Small intestine (tissue), 7 donors: ENCODE measurements around the gene TAOK2. TPM values are rescaled to one million over a fixed set of nuclear protein-coding genes. Genes with fewer than 3 reads are reported as not detected.

ENCODE experiments used
- DNase-seq, 2 donors: peaks; one replicate each; pipeline versions ENCODE4 v3.0.0 to v3.0.0-alpha.2; 2013
- FAIRE-seq: peaks from 2 replicates; lab custom pipeline; 2012; peaks lifted over from hg19 to GRCh38; lab: Jason Lieb, UNC
- H3K27ac ChIP-seq, 3 donors: one replicate each; pipeline ENCODE4 v1.5.1; 2013; ENCODE audit warnings: low read length in 2 of 3, mild to moderate bottlenecking in 2 of 3, control low read depth in 1 of 3, inconsistent platforms in 1 of 3, low read depth in 1 of 3, moderate library complexity in 1 of 3
- H3K27me3 ChIP-seq, 3 donors: one replicate each; pipeline ENCODE4 v1.6.1; 2013; ENCODE audit warnings: low read length in 3 of 3, inconsistent platforms in 1 of 3; ENCODE audit not compliant: control insufficient read depth in 3 of 3, insufficient read depth in 3 of 3
- H3K36me3 ChIP-seq, 3 donors: one replicate each; pipeline ENCODE4 v1.6.1; 2013; ENCODE audit warnings: low read length in 3 of 3, inconsistent platforms in 1 of 3, low read depth in 1 of 3, mild to moderate bottlenecking in 1 of 3, moderate library complexity in 1 of 3; ENCODE audit not compliant: control insufficient read depth in 3 of 3, insufficient read depth in 2 of 3
- H3K4me1 ChIP-seq, 3 donors: one replicate each; pipeline ENCODE4 v1.6.1; 2013; ENCODE audit warnings: low read length in 2 of 3, inconsistent platforms in 1 of 3, low read depth in 1 of 3, mild to moderate bottlenecking in 1 of 3, moderate library complexity in 1 of 3; ENCODE audit not compliant: control insufficient read depth in 3 of 3, insufficient read depth in 2 of 3
- H3K4me3 ChIP-seq, 3 donors: one replicate each; pipeline ENCODE4 v1.5.1; 2013; ENCODE audit warnings: low read length in 3 of 3, control low read depth in 1 of 3, inconsistent platforms in 1 of 3, low read depth in 1 of 3, mild to moderate bottlenecking in 1 of 3, moderate library complexity in 1 of 3
- H3K9me3 ChIP-seq, 2 donors: one replicate each; pipeline ENCODE4 v1.6.1; 2013; ENCODE audit warnings: low read depth in 1 of 2, low read length in 1 of 2; ENCODE audit not compliant: control insufficient read depth in 2 of 2, insufficient read depth in 1 of 2
- WGBS, 3 donors: extraction: QIAGEN DNeasy Blood & Tissue Kit; methylation state at CpG; one replicate each; pipeline ENCODE4 v1.1.7; 2013; 5-methylcytosine and 5-hydroxymethylcytosine counted together
- polyA plus RNA-seq, 4 donors: library from polyadenylated mRNA; stranded (reverse) in 3 of 4; unstranded in 1 of 4; fragments of 200-250 nt in 3 of 4; fragments of 120-200 nt in 1 of 4; gene quantifications; one replicate each; pipeline versions ENCODE4 v1.2.1 to v1.2.3, GENCODE V29; 2013
- donor health status: healthy with polysubstance abuse.
- donor health status: control.
- donor health status: control.
- donor health status: Bipolar disorder and iron deficiency.
- donor health status: healthy.

The TAOK2 gene
- polyA plus RNA-seq, 4 donors: 21.6 to 36.7 (median 29.0) TPM

DNA sequence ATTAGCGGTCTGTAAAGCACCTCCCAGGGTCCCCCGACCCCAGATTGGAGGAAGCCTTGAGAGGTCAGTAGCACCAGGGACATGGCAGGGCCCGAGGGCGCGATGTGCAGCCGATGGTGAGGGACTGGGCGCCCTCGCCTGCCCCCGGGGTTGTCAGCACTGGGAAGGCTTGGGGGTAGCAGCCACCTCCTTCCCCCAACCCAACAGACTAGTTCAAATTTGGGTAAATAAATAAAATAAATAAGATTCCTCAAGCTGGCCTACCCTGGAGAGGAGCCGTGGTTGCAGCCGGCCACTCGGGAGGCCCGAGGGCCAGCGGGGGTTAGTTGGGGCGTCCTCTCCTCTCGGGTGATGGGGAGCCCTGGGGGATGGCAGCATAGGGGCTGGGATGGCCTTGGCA is 50.8 kb downstream of the TAOK2 start:
- FAIRE-seq: no peak
- no peak overlapping the region for H3K27ac ChIP-seq
- H3K4me3 ChIP-seq: no peak overlapping the region
- peaks cover 0 to 6% (median 0%) of the 10 kb centered on the region in 3 donors for H3K4me1 ChIP-seq
- H3K36me3 ChIP-seq: no peaks in the 10 kb centered on the region
- no peaks in the 10 kb centered on the region for H3K9me3 ChIP-seq
- WGBS, 3 donors: 66 to 81% (median 72%) methylated on average over 13 to 16 of the region's 16 CpGs
- peaks cover 3 to 47% (median 4%) of the 10 kb centered on the region in 3 donors for H3K27me3 ChIP-seq
- no peak for DNase-seq

GRCh38 chr16:30025156-30025555 is 51.5 kb downstream of the TAOK2 start:
- 56 to 72% (median 60%) methylated on average over 13 to 20 of the region's 20 CpGs for WGBS, 3 donors
- DNase-seq (no peak), FAIRE-seq (no peak)
- H3K36me3 ChIP-seq: no peaks in the 10 kb centered on the region
- H3K4me1 ChIP-seq: peaks cover 0 to 6% (median 0%) of the 10 kb centered on the region in 3 donors
- no peak overlapping the region for H3K4me3 ChIP-seq
- H3K27me3 ChIP-seq: peaks cover 5 to 54% (median 7%) of the 10 kb centered on the region in 3 donors
- H3K27ac ChIP-seq: no peak overlapping the region
- H3K9me3 ChIP-seq: no peaks in the 10 kb centered on the region

GRCh38 chr16:30025574-30025973 is 51.9 kb downstream of the TAOK2 start:
- peaks cover 5 to 58% (median 7%) of the 10 kb centered on the region in 3 donors for H3K27me3 ChIP-seq
- no peak for FAIRE-seq
- H3K27ac ChIP-seq: no peak overlapping the region
- H3K9me3 ChIP-seq: no peaks in the 10 kb centered on the region
- no peak overlapping the region for H3K4me3 ChIP-seq
- H3K4me1 ChIP-seq: peaks cover 0 to 6% (median 0%) of the 10 kb centered on the region in 3 donors
- no peak for DNase-seq
- WGBS, 3 donors: 31 to 67% (median 35%) methylated on average over 5 to 7 of the region's 7 CpGs
- no peaks in the 10 kb centered on the region for H3K36me3 ChIP-seq

- no peak overlapping the region for H3K4me3 ChIP-seq
- H3K9me3 ChIP-seq: no peaks in the 10 kb centered on the region
- peaks cover 7 to 60% (median 7%) of the 10 kb centered on the region in 3 donors for H3K27me3 ChIP-seq
- WGBS, 3 donors: 78 to 89% (median 81%) methylated on average over 18 of the region's 18 CpGs
- no peak for FAIRE-seq
- peaks cover 0 to under 1% (median 0%) of the 10 kb centered on the region in 3 donors for H3K4me1 ChIP-seq
- no peak overlapping the region for H3K27ac ChIP-seq
- H3K36me3 ChIP-seq: no peaks in the 10 kb centered on the region
- DNase-seq: no peak
These were observed 52.8 kb downstream of the TAOK2 start for GRCh38 chr16:30026449-30026848.

DNA sequence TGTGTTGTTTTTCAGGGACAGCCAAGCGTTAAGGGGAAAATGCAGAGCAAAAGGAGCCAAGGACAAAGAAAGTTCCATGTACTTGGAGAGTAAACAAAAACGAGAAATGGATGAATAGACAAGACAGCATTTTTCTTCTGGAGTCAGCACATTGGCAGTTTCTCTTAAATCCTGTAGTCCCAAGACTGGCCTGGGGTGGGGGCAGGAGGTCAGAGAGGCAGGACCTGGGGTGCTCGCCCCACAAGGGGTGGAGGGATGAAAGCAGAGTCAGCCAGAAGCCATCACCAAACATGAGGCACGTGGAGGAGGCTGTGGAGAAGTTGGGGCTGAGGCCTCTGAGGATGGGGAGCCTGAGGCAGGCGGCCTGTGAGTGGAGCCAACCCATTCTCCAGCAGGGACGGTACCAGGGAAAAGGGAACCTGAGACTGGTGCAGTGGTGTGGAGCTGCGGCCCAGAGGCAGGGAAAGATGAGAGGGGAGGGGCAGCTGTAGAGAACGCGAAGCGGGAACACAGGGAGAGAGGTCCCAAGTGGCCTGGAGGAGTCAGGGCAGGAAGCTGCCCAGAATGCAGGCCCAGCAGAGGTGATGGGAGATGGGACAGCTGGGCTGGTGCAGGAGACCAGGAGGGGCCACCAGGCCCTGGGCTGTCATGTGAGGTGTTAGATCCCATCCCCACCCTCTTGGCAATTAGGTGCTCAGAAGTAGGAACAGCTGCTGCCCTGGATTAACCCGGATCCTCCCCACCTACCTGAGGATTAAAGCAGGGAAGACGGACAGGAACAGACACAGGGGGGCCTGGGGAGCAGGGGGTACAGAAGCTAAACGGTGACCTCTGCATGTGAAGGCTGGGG is 54.1 kb downstream of the TAOK2 start:
- WGBS, 3 donors: 40 to 49% (median 43%) methylated on average over 12 to 13 of the region's 13 CpGs
- no peaks in the 10 kb centered on the region for H3K4me1 ChIP-seq
- FAIRE-seq (no peak), DNase-seq (no peak)
- H3K27me3 ChIP-seq: peaks cover 10 to 74% (median 14%) of the 10 kb centered on the region in 3 donors
- H3K9me3 ChIP-seq: no peaks in the 10 kb centered on the region
- no peaks in the 10 kb centered on the region for H3K36me3 ChIP-seq
- H3K27ac ChIP-seq: no peak overlapping the region
- H3K4me3 ChIP-seq: no peak overlapping the region

- Histone ChIP-seq H3K36me3 (no peaks in the 10 kb centered on the region), H3K9me3 (no peaks in the 10 kb centered on the region), H3K4me3 (no peak overlapping the region), H3K4me1 (no peaks in the 10 kb centered on the region), H3K27ac (no peak overlapping the region), H3K27me3 (peaks cover 10 to 78% (median 14%) of the 10 kb centered on the region in 3 donors)
- 12 to 18% (median 13%) methylated on average over 16 to 18 of the region's 18 CpGs for WGBS, 3 donors
- FAIRE-seq (no peak), DNase-seq (peak in 1 of 2 donors; percentile 30)
These were observed 54.9 kb downstream of the TAOK2 start for GRCh38 chr16:30028438-30029076.

- no peaks in the 10 kb centered on the region for H3K9me3 ChIP-seq
- H3K36me3 ChIP-seq: no peaks in the 10 kb centered on the region
- no peak overlapping the region for H3K27ac ChIP-seq
- DNase-seq: no peak
- no peak overlapping the region for H3K4me3 ChIP-seq
- peaks cover 10 to 73% (median 15%) of the 10 kb centered on the region in 3 donors for H3K27me3 ChIP-seq
- FAIRE-seq: no peak
- 18 to 20% (median 19%) methylated on average over 23 of the region's 23 CpGs for WGBS, 3 donors
- H3K4me1 ChIP-seq: no peaks in the 10 kb centered on the region
These were observed 56.5 kb downstream of the TAOK2 start for GRCh38 chr16:30030011-30030685.

DNA sequence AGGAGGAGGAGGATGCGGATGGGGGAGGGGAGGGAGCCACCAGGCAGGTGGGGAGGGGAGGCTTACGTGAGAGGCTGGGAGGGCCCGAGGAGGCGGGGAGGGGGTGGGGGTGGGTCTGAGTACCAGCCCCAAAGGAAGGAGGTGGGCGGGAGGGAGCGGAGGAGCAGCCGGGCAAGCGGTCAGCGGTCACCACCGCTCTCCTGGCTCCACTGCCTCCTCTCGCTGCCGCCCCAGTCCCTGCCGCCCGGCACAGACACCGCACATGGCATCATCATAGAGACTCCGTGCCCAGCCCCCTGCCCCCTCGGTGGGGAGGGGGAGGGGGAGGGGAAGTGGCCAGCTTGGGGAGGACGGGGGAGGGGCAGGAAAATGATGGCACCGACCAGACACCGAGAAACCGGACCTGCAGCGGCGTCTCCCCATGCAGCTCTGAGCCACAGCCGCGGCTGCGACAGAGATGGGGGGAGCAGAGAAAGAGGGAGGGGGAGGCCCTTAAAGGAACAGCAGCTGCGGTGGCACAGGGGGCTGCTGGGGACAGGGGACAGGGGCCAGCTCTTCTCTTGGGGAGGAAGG is 57.3 kb downstream of the TAOK2 start, which contains the start of gene TLCD3B:
TLCD3B (minus strand) TSS at position 431 of the 573 bp plus-strand sequence. CDS start 744 bp downstream, outside the sequence.
- H3K36me3 ChIP-seq: no peaks in the 10 kb centered on the region
- no peak within 1 kb of the TSS for H3K27ac ChIP-seq
- 0 to 3% (median 2%) methylated on average over 14 to 27 of the region's 27 CpGs for WGBS, 3 donors
- H3K9me3 ChIP-seq: no peaks in the 10 kb centered on the region
- no peaks in the 10 kb centered on the region for H3K4me1 ChIP-seq
- no peak within 1 kb of the TSS for H3K4me3 ChIP-seq
- DNase-seq (no peak), FAIRE-seq (no peak)
- H3K27me3 ChIP-seq: peaks cover 7 to 70% (median 17%) of the 10 kb centered on the region in 3 donors
